C4-2B (cell line): Measurements from ENCODE around the gene CDK11A.
"Not testable (repeated sequence)": the region's sequence is repeated elsewhere in the genome, so short reads cannot be mapped to it uniquely, and the experiment has no call there.

ENCODE experiments used
- H3K27ac ChIP-seq: fragments of 450-650 bp; 2 replicates; pipeline ENCODE4 v1.5.1; 2017
- CTCF ChIP-seq: fragments of 450-650 bp; conservative IDR thresholded peaks from 2 replicates; pipeline ENCODE4 v1.5.1; 2017; ENCODE audit warnings: mild to moderate bottlenecking
- ZFX ChIP-seq: fragments of 450-650 bp; IDR thresholded peaks from 2 replicates; pipeline ENCODE4 v1.6.1; 2017

CDK11A gene

GRCh38 chr1:1703796-1704195, 20.4 kb downstream of the CDK11A start:
- no peak overlapping the region for H3K27ac ChIP-seq
- TF ChIP-seq ZFX (no peak), CTCF (no peak)

GRCh38 chr1:1702506-1702905, 21.7 kb downstream of the CDK11A start:
- H3K27ac ChIP-seq, result not testable (repeated sequence)

GRCh38 chr1:1700557-1700956, 23.6 kb downstream of the CDK11A start:
- H3K27ac ChIP-seq, result not testable (repeated sequence)

- H3K27ac ChIP-seq, result not testable (repeated sequence)
Observed at GRCh38 chr1:1700067-1700466, 24.1 kb downstream of the CDK11A start.

- H3K27ac ChIP-seq, result not testable (repeated sequence)
Observed at GRCh38 chr1:1699061-1699460, 25.1 kb downstream of the CDK11A start.

- not testable (repeated sequence) for H3K27ac ChIP-seq
Observed at GRCh38 chr1:1697358-1698183, 26.6 kb downstream of the CDK11A start.

- H3K27ac ChIP-seq, result not testable (repeated sequence)
Observed at GRCh38 chr1:1696431-1697357, 27.5 kb downstream of the CDK11A start.

- H3K27ac ChIP-seq, result peak within 1 kb of the TSS; percentile 80
Observed at GRCh38 chr1:1692714-1693647, 31.2 kb downstream of the CDK11A start, which contains the start of gene SLC35E2B. TSS of gene SLC35E2B (minus strand) at chr1:1692795. CDS start at chr1:1676699, 16,096 bp downstream.

GRCh38 chr1:1692324-1692713, 31.8 kb downstream of the CDK11A start:
- H3K27ac ChIP-seq, result peak overlapping the region; percentile 80

GRCh38 chr1:1691443-1691842, 32.7 kb downstream of the CDK11A start:
- H3K27ac ChIP-seq, result not testable (repeated sequence)

GRCh38 chr1:1689526-1689925, 34.6 kb downstream of the CDK11A start:
- not testable (repeated sequence) for H3K27ac ChIP-seq

GRCh38 chr1:1687846-1688245, 36.3 kb downstream of the CDK11A start:
- no peak overlapping the region for H3K27ac ChIP-seq

More at GRCh38 chr1:1687846-1688245, 36.3 kb downstream of the CDK11A start:
- TF ChIP-seq ZFX (no peak), CTCF (no peak)
